GM18870 (cell line): ENCODE data around the gene AUNIP.
"Not testable (repeated sequence)": the region's sequence is repeated elsewhere in the genome, so short reads cannot be mapped to it uniquely, and the experiment has no call there.

Experiments
- ATAC-seq: cut with Tn5 transposase; IDR thresholded peaks from one replicate; pipeline ENCODE4 v1.9.1; 2021; ENCODE audit warnings: moderate library complexity; ENCODE audit not compliant: unreplicated experiment

AUNIP gene

DNA sequence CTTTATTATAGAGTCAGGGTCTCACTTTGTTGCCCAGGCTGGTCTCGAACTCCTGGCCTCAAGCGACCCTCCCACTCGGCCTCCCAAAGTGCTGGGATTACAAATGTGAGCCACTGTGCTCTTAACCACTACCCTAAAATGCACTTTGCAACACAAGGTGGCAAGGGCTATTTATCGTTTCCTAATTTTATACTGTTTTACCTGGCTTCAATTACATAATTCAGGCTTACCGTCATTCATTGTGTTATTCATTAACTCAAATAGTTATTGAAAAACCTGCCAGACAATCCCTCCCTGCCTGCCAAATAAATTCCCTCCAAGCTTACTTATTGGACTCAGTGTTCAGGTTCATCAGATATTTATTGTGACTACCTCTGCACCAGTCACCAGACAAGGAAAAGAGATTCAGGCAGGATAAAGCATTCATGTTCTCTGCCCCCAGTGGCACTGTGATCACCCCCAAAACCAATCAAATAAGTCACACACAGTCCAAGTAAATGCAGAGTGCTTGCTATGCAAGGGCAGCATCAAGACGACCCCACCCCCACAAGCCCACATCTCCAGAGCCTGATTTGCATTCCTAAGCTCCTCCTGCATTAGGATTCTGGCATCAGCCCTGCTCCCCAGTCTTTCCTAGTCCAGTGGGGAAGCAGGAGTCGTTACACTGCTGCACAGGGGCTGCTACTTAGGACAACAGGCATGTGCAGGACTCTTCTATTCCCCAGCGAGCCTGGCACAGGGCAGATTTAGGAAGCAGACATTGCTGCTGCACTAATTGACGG is 8.1 kb upstream of the AUNIP start:
- no peak for ATAC-seq

DNA sequence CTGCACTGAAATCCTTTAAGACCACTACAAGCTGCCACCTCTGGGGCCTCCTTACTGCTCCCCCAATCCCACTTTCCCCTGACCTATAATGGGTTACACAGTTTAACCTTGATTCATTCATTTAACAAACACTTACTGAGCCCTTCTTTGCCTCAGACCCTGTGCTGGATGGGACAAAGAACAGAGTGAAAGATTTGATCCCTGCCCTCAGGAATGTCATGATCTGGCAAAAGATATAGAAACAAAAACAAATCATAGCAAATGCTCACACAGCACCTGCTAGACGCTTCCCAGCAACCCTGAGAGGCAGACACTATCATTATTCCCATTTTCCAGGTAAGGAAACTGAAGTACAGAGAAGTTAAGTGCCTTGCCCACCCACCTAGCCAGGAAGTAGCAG is 7.0 kb upstream of the AUNIP start:
- ATAC-seq, result no peak

DNA sequence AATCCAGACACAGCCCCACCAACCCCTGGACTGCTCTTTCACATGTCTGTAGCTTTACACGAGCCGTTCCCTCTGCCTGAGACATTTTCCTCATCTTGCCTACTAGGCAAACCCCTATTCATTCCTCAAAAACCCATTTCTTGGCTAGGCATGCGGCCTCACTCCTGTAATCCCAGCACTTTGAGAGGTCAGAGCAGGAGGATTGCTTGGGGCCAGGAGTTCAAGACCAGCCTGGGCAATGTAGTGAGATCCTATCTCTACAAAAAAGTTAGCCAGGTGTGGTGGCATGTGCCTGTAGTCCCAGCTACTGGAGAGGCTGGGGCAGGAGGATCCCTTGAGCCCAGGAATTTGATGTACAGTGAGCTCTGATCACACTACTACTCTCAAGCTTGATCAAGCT is 5.2 kb upstream of the AUNIP start:
- ATAC-seq, result no peak

DNA sequence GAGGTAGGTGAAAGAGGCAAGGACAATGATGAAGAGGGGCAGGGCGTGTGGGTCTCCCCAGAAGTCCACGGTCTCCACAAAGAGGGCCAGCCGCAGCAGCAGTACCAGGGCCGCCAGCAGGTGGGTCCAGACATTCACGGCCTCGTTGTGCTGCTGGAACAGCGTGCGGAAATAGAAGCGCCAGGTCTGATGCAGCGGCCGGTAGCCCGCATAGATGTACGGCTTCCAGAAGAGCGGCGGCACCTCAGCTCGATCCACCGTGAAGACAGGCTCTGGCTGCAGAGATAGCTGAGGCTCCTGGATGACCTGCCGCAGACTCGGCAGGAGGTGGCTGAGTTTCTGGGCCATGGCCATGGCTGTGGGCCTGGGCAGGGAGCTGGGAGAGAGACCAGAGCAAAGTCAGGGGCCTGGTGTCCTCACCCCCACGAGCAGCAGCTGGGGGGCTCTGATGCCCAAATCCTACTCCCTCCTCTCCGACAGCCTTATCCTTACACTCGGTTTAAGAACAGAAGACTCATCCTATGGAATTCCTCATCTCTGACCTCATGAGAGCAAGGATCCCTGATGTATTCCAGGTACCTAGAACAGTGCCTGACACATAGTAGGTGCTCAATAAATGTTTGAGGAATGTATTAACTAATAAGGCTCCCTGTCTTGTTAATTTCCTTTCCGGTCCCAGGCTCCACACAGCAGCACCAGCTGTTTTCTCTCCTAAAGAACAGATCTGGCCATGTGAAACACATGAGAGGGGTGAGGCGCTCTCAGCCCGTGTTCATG is 4.4 kb upstream of the AUNIP start:
- no peak for ATAC-seq

DNA sequence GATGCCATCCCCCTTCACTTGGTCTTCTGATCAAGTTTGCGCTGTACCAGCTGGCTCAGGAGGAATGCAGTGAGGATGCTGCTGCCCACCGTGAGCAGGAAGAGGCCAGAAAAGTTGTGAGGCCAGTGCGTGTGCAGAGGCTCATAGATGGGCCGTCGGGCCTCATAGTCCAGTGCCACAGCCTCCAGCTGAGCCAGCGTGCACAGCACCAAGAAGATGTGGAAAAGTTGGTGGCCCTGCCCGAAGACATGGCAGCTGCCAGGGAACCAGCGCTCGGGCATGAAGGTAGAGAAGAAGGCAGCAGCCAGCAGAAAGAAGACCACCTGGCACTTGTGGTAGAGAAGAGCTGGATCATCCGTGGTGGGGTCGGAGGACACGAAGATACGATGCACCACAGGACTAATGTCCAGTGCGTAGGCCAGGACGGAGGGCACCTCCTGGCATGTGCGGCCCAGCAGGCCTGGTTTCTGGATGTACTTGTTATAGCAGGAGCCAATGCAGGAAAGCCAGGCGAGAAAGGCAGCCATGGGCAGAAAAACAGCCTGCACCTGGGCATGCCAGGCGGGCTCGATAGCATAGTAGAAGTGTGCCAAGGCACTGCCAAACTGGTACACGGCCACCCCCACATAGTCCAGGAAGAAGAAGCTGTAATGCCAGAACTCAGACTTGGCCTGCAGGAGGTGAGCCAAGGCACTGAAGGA is 3.7 kb upstream of the AUNIP start:
- ATAC-seq, result no peak

DNA sequence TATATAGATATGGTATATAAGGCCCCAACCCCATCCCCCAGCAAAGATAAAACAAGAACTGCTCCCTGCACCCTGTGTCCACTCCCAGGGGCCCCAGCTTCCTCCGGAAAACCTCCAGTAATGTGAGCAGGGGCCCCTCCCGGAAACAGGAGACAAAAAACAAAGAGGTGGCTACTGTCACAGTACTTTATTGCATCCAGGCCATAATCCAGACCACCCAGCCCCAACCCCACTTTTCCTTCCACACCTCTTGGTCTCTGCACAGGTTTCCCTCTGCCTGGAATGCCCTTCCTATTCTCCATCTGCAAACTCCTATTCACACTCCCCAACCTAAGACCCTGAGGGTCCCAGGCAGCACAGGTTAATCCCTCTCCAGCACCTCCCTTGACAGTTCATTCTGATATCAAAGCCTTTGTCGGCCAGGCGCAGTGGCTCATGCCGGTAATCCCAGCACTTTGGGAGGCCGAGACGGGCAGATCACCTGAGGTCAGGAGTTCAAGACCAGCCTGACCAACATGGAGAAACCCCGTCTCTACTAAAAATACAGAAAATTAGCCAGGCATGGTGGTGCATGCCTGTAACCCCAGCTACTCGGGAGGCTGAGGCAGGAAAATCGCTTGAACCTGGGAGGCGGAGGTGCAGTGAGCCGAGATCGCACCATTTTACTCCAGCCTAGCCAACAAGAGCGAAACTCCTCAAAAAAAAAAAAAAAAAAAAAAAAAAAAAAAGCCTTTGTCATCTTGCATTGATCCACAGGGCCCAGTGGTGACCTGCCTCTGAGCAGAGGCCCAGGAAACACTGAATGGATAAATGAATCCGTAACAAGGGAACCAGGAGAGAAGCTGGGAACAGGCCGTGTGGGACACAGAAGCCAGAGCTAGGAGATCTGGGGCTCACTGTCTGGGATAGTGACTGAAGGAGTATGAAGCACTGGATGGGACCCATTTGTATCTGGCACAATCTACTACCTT is 2.3 kb upstream of the AUNIP start:
- ATAC-seq, result no peak

DNA sequence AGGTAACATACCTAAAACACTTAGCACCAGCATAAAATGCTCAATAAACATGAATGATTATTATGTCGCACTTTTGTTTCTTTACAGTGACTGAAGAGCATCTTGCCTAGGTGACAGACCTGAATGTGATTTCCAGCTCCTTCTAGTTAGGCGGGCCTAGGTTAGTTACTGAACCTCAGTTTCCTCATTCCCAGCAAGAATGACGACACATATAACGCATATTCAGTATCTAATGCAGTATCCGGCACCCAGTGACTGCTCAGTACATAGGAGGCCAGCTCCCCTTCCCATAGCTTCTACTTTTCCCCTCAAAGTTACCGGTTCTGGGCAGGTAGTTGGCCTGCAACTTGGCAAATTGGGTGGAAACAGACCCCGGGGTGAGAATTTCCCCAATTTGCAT is 763 bp downstream of the AUNIP start:
- no peak for ATAC-seq

DNA sequence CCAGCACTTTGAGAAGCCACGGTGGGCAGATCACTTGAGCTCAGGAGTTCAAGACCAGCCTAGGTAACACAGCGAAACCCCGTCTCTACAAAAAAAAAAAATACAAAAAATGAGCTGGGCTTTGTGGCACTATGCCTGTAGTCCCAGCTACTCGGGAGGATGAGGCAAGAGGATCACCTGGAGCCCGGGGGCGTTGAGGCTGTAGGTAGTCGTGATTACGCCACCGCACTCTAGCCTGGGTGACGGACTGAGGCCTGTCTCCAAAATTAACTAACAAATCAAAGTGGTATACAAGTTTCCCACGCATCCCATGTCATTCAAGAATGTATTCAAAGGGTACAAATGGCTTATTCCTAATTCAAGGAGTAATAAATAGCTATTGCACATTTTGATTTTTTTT is 2.4 kb downstream of the AUNIP start:
- ATAC-seq, result no peak

DNA sequence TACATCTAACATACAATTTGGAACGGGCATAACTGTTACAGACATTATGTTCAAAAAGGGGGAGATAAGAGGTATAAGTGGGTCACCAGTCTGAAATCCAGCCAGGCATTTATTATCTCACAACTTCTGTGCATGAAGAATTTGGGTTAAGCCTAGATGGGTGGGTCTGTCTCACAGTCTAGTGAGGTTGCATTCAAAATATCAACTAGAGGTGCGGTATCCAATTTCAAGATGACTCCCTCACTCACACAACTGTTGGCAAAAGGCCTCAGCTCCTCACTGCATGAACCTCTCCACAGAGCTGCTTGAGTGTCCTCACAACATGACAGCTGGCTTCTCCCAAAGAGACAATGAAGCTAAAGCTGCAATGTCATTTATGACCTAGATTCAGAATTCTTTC is 4.7 kb downstream of the AUNIP start:
- no peak for ATAC-seq

DNA sequence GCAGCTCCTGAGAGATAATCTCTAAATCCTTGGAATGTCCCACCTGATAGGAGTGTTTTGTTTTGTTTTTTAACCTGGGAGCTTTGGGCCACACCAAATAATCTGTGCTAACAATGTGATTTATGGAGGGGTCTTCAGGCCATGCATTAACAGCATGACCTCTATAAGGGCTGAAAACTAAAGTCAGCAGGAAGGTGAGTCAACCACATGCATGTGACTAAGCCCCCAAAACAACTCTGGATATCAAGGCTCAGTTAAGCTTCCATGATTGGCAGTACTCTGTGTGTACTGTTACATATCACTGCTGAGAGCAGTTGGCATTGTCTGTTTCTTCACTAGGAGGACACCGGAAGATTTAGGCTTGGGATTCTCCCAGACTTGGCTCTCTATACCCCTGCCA is 10.7 kb downstream of the AUNIP start:
- no peak for ATAC-seq

DNA sequence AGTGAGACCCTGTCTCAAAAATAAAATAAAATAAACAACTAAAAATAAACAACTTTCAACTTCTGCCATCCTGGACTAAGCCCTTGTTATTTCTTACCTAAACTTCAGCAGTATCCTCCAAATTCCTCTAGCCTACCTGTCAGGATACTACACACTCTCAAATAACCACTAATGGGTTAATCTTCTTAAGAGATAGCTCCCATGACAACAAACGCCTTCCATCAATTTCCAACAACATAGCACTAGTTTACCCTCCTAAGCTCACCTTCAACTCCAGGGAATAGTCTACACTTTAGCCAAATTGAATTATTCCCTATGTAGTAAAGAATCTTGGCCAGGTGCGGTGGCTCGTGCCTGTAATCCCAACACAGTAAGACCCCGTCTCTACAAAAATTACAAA is 11.3 kb downstream of the AUNIP start:
- no peak for ATAC-seq

DNA sequence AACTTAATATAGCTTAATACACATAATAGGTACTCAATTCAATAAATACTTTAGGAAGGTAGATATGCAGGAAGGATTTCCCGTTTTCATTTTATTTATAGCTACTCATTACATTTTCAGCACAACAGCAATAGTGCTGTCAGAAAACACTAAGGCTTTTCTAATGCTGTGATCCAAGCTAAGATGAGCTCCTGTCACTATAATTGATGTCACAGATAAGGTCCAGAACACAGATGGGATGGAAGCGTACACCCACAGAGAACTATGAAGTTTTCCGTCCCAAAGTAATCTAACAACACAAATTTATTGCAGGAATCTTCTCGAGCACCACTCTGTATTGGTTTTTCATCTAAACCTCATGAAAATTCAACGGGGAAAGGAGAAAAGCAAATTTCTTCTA is 13.6 kb downstream of the AUNIP start:
- no peak for ATAC-seq

DNA sequence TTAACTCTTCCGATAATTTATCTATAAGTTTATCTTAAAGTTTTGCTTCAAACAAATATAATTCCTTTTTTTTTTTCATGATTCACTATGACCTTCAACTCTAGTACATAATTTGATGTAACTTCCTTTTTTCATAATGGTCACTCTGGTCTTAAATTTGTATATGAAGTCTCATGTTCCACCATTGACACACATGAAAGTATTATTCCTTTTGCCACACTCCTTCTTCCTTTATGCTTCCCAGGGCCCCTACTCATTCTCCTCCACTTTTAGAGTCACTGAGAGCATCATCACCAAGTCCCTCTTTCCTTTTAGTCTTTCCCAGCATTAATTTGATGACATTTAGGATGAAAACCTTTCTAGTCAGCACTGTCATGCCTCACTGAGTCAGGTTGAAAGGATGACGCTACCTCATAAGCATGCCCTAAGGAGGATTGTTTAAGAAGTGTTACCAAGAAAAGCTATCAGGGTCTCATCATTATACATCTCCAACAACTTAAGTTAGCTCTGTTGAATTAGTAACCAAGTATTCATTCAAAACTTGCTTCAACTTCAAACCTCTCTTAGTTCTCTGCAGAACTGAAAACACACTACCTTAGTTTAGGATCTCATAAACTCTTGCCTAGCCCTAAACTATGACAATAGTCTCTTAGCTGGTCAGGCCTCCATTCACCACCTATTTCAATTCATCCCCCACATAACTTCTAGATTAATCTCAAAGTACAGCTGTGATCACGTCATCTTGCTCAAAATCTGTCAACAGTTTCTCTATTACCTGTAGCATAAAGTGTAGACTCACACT is 14.5 kb downstream of the AUNIP start:
- no peak for ATAC-seq

DNA sequence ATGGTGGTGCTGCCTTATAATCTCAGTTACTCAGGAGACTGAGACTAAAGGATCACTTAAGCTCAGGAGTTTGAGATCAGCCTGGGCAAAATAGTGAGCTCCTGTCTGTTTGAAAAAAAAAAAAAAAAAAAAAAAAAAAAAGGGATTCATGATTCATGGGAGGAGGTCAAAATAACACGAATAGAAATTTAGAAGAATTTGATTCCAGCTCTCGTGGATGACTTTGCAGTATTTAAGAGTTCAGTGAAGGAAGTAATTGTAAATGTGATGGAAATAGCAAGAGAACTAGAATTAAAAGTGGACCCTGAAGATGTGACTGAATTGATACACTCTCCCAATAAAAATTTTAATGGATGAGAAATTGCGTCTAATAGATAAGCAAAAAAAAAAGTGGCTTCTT is 15.8 kb downstream of the AUNIP start:
- ATAC-seq, result no peak

DNA sequence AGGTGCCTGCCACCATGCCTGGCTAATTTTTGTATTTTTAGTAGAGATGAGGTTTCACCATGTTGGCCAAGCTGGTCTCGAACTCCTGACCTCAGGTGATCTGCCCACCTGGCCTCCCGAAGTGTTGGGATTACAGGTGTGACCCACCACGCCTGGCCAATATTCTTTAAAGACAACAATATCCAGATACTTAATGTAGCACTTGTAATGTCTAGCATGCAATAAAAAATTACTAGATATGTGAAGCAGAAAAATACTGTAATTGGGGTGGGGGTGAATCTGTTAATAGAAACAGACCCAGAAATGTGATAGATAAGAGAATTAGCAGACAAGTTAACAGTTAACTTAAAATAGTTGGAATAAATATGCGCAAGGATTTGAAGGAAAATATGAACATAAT is 19.4 kb downstream of the AUNIP start:
- not testable (repeated sequence) for ATAC-seq

DNA sequence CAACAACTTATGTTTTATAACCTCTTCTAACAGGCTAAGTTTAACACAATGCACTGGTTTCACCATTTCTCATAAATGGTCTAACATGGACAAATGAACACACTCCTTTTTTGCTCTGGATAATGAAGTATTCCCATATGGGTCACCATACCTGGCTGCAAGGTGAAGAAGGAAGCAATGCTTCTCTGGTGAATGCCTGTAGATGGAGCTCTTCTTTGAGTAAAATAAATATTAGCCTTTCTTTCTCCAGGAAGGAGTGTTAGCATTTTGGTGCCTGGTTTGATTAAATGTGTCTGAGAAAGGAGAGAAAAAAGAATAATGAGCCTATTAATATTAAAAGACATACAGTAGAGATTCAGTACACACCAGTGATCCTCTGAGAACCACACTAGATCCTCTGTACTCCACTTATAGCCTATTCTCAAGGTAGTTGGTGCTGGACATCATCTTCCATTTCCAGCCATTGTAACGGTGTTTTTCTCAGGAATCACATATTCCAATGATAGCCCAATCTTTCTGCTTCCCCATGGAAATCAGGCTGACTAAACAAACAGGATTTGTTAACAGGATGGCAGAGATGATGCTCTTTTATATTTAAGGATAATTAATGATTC is 21.9 kb downstream of the AUNIP start:
- no peak for ATAC-seq

DNA sequence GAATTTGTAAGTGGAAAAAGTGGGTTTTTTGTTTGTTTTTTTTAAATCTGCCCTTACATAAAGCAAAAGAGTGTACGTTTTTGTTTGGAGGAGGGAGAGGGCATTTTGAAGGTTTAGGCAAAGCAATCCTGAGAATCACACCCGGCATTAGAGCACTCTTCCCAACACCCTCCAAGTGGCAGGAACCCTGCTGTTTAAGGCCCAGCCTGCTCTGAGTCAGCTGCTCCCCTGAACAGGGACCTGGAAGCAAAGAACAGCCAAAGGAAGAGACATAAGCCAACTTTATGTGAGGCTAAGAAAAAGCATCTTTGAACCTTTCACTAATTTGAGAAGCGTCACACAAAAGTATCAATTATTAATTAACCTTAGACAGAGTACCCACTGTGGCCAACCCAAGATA is 22.6 kb downstream of the AUNIP start:
- no peak for ATAC-seq

DNA sequence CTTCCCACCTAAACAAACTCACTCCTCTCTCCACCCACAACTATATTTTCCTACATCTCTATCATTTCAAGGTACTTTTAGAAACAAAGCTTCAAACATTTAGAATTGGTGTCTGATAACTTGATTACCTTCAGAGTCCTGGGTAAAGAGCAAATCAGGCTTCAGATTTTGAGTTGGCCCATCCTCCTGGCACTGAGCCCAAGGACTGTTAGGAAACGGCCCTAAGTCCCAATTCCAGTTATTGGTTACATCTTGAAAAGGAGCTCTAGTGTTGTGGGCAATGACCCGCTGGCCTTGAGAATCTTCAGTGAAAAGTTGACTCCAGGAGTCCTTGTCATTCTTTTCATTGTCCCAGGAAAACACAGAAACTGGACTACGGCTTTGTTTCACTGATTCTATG is 24.4 kb downstream of the AUNIP start:
- ATAC-seq, result no peak

DNA sequence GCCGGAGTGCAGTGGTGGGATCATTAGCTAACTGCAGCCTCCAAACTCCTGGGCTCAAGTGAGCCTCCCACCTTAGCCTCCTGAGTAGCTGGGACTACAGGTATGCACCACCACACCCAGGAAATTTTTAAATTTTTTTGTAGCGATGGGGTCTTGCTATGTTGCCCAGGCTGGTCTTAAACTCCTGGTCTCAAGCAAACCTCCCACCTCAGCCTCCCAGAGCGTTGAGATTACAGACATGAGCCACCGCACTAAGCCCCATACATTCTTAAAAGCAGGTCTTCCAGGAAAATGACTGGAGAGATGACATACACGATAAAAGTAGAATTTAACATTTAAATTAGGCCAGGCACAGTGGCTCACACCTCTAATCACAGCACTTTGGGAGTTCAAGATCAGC is 26.1 kb downstream of the AUNIP start:
- no peak for ATAC-seq
